DOHH2 (cell line): ENCODE measurements around the gene SLC6A13.

Experiments
- H3F3A ChIP-seq: fragments of 200-600 bp; sonication (generic), shearing (Covaris generic); 2 replicates; pipeline ENCODE4 v1.6.0; 2016; ENCODE audit warnings: antibody characterized with exemption, mild to moderate bottlenecking; ENCODE audit not compliant: control insufficient read depth, insufficient read depth
- H3K27ac ChIP-seq: fragments of 200-600 bp; sonication (generic); 2 replicates; pipeline ENCODE4 v1.5.1; 2014; ENCODE audit warnings: low read depth, mild to moderate bottlenecking, low read length, moderate library complexity
- H3K27me3 ChIP-seq: fragments of 200-600 bp; sonication (generic); 2 replicates; pipeline ENCODE4 v1.6.1; 2014; ENCODE audit warnings: mild to moderate bottlenecking, low read length, mixed read lengths; ENCODE audit not compliant: control insufficient read depth
- H3K36me3 ChIP-seq: fragments of 200-600 bp; sonication (generic); 2 replicates; pipeline ENCODE4 v1.6.1; 2014; ENCODE audit warnings: mild to moderate bottlenecking, low read length, moderate library complexity, mixed read lengths; ENCODE audit not compliant: control insufficient read depth
- H3K4me1 ChIP-seq: fragments of 200-600 bp; sonication (generic); 2 replicates; pipeline ENCODE4 v1.6.1; 2014; ENCODE audit warnings: mild to moderate bottlenecking, low read length, mixed read lengths; ENCODE audit not compliant: control insufficient read depth
- H3K4me2 ChIP-seq: fragments of 200-600 bp; sonication (generic); 2 replicates; pipeline ENCODE4 v1.6.0; 2014; ENCODE audit warnings: mild to moderate bottlenecking, low read length, moderate library complexity
- H3K4me3 ChIP-seq: fragments of 200-600 bp; sonication (generic); 2 replicates; pipeline ENCODE4 v1.5.1; 2014; ENCODE audit warnings: mild to moderate bottlenecking, low read length, mixed read lengths
- H3K79me2 ChIP-seq: fragments of 200-600 bp; sonication (generic); 2 replicates; pipeline ENCODE4 v1.6.1; 2014; ENCODE audit warnings: mild to moderate bottlenecking, low read length, mixed read lengths; ENCODE audit not compliant: control insufficient read depth
- H3K9me2 ChIP-seq: fragments of 200-600 bp; sonication (generic); replicated peaks from 2 replicates; pipeline ENCODE4 v1.6.1; 2014; ENCODE audit warnings: mild to moderate bottlenecking, low read length, mixed read lengths; ENCODE audit not compliant: control insufficient read depth
- H3K9me3 ChIP-seq: fragments of 200-600 bp; sonication (generic); 2 replicates; pipeline ENCODE4 v1.6.1; 2014; ENCODE audit warnings: antibody characterized with exemption, low read length, mixed read lengths; ENCODE audit not compliant: control insufficient read depth, insufficient read depth
- H4K20me1 ChIP-seq: fragments of 200-600 bp; sonication (generic); 2 replicates; pipeline ENCODE4 v1.6.0; 2014; ENCODE audit warnings: low read depth, mild to moderate bottlenecking, antibody characterized with exemption, low read length, moderate library complexity; ENCODE audit not compliant: control insufficient read depth, insufficient read depth
- EZH2phosphoT487 ChIP-seq: fragments of 200-600 bp; sonication (generic); IDR thresholded peaks from 2 replicates; pipeline ENCODE4 v1.6.1; 2017; ENCODE audit warnings: borderline replicate concordance, mild to moderate bottlenecking, antibody characterized with exemption, low read length, moderate library complexity, mixed read lengths
- TF ChIP-seq, protein P1 (sequence below): fragments of 200-600 bp; sonication (generic); IDR thresholded peaks from one replicate; pipeline ENCODE4 v1.5.1; 2014; ENCODE audit warnings: antibody characterized with exemption, mild to moderate bottlenecking, low read depth, low read length; ENCODE audit not compliant: poor library complexity, severe bottlenecking

Gene SLC6A13

GRCh38 chr12:264269-264668 lies 1.6 kb upstream of the SLC6A13 start:
- Histone ChIP-seq H3K36me3 (no peaks in the 10 kb centered on the region), H3K4me2 (no peak overlapping the region), H3K4me3 (no peak overlapping the region), H3F3A (no peaks in the 10 kb centered on the region), H3K79me2 (no peaks in the 10 kb centered on the region), H4K20me1 (no peaks in the 10 kb centered on the region), H3K9me3 (no peaks in the 10 kb centered on the region), H3K27me3 (peaks cover 31% of the 10 kb centered on the region), H3K27ac (no peak overlapping the region), H3K9me2 (no peaks in the 10 kb centered on the region), H3K4me1 (no peaks in the 10 kb centered on the region)
- TF ChIP-seq, protein P1, sequence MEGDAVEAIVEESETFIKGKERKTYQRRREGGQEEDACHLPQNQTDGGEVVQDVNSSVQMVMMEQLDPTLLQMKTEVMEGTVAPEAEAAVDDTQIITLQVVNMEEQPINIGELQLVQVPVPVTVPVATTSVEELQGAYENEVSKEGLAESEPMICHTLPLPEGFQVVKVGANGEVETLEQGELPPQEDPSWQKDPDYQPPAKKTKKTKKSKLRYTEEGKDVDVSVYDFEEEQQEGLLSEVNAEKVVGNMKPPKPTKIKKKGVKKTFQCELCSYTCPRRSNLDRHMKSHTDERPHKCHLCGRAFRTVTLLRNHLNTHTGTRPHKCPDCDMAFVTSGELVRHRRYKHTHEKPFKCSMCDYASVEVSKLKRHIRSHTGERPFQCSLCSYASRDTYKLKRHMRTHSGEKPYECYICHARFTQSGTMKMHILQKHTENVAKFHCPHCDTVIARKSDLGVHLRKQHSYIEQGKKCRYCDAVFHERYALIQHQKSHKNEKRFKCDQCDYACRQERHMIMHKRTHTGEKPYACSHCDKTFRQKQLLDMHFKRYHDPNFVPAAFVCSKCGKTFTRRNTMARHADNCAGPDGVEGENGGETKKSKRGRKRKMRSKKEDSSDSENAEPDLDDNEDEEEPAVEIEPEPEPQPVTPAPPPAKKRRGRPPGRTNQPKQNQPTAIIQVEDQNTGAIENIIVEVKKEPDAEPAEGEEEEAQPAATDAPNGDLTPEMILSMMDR: no peak
- no peak for TF ChIP-seq EZH2phosphoT487

- Histone ChIP-seq H3K27me3 (peaks cover 32% of the 10 kb centered on the region), H3K4me1 (no peaks in the 10 kb centered on the region), H3F3A (no peaks in the 10 kb centered on the region), H3K9me2 (no peaks in the 10 kb centered on the region), H4K20me1 (no peaks in the 10 kb centered on the region), H3K4me2 (no peak overlapping the region), H3K27ac (no peak overlapping the region), H3K4me3 (no peak overlapping the region), H3K79me2 (no peaks in the 10 kb centered on the region), H3K9me3 (no peaks in the 10 kb centered on the region), H3K36me3 (no peaks in the 10 kb centered on the region)
- TF ChIP-seq EZH2phosphoT487: no peak
Measured at GRCh38 chr12:263574-263973, 938 bp upstream of the SLC6A13 start.

DNA sequence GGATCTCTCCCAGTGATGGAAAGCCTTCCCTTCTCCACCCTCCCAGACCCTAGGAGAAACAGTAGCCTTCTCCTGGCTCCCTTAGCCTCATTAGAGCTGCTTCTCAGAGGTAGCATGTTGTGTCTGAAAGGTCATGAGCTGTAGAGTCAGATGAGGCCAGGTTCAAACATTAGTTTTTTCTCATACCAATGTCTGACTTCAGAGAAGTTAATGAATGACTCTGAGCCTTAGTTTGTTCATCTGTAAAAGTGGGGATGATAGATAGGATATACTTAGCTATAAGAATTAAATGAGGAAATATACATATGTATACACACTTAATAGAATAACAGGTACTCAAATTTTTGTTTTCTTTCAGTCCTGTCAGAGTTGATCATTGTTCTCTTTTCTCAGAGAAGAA lies 523 bp downstream of the SLC6A13 start:
- Histone ChIP-seq H3K27ac (no peak overlapping the region), H3K4me3 (no peak overlapping the region), H4K20me1 (no peaks in the 10 kb centered on the region), H3K4me2 (no peak overlapping the region), H3F3A (no peaks in the 10 kb centered on the region), H3K9me2 (no peaks in the 10 kb centered on the region), H3K4me1 (no peaks in the 10 kb centered on the region), H3K79me2 (no peaks in the 10 kb centered on the region), H3K36me3 (no peaks in the 10 kb centered on the region), H3K27me3 (peaks cover 30% of the 10 kb centered on the region), H3K9me3 (no peaks in the 10 kb centered on the region)
- TF ChIP-seq, protein P1: no peak
- no peak for TF ChIP-seq EZH2phosphoT487

DNA sequence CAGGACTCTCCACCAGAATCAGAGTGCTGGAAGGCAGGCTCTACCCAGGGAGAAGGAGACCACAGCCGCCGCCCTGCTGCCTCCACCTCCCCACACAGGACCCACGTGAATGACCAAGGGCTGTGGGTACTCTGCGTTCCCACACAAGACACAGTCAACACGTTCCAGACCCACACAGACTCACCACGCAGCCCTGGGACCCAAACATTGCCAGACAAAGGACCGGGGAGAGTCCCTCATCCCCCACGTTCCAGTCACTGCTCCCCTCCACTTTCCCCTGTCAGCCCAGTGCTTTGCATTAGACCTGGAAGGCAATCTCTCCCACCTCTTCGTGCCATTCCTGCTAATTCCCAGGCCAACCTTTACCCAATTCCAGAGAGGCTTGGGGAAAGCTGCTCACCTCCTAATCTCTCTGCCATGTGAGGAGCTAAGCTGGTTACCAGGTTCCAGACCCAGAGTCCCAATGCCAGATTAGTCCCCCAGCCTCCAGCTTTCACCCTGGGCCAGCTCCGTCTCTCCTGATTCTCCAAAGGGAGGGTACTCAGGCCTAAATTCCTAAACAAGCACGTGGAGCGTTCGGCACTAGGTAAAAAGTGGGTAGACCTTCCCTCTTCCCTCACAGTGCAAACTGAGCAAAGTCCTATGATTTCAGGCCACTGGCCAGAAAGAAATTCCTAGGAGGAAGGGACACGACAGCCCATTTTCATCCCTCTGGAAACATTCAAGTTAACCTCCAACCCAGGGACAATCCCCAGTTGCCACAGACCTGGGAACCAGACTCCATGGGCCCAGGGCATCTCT lies 4.9 kb downstream of the SLC6A13 start:
- Histone ChIP-seq H3F3A (no peaks in the 10 kb centered on the region), H3K27ac (no peak overlapping the region), H3K27me3 (peaks cover 12% of the 10 kb centered on the region; the same call in 1 of the 2 replicates), H3K36me3 (no peaks in the 10 kb centered on the region), H3K4me3 (no peak overlapping the region), H3K4me2 (no peak overlapping the region), H3K79me2 (no peaks in the 10 kb centered on the region), H3K9me2 (no peaks in the 10 kb centered on the region), H3K4me1 (no peaks in the 10 kb centered on the region), H4K20me1 (no peaks in the 10 kb centered on the region), H3K9me3 (no peaks in the 10 kb centered on the region)
- TF ChIP-seq EZH2phosphoT487: no peak
- TF ChIP-seq, protein P1: no peak
